ENCODE data around the gene ADCK1. TPM values are rescaled to one million over a fixed set of nuclear protein-coding genes. Genes with fewer than 3 reads are reported as not detected.
A peak's percentile ranks its signal among the peaks of the same experiment; 100 is the strongest.

Gene ADCK1
- total RNA-seq, 6 donors from 2014 or later: 5.6 to 40.3 (median 9.2) TPM

DNA sequence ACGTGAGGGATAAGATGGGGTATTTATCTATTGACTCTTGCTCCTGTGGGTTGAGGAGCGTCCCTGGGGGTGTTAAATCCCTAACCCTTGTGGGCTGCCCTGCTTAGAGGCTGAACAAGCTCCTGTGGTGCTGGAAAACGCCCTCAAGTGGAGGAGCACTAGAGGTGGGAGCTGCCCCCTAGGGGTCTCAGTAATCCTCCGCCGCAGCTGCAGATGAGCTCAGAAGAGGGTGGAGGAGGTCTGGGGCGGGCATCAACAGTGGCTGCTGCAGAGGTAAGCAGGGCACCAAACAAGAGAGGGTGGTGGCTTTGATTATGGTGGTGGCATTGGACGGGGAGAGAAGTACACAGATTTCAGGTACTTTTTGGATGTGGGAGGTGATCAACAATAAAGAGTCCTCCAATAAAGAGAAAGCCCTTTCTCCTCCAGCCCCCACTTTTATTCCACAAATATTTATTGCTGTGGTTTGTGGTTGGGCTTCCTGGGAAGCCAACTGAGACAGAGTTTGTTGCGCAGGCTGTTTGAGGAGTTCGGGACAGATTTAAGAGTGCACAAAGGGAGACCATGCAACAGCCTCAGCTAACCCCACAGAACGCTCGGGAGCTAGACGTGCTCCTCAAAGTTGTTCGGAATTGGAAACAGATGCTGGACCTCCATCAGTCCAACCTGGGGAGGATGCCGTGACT lies 179.9 kb downstream of the ADCK1 start:
- DNase-seq: no peak
- no peak for TF ChIP-seq POLR2AphosphoS5 (IDR thresholded peaks at IDR 0.05)
- no peak for TF ChIP-seq CTCF (IDR thresholded peaks at IDR 0.05)
- no peak for TF ChIP-seq POLR2A (IDR thresholded peaks at IDR 0.05)
- TF ChIP-seq EP300 (IDR thresholded peaks at IDR 0.05): no peak
- H3K36me3 ChIP-seq: no peaks in the 10 kb centered on the region
- no peak overlapping the region for H3K4me3 ChIP-seq
- WGBS, 2 donors: 50 to 58% methylated on average over 14 of the region's 14 CpGs
- H3K4me1 ChIP-seq: peaks cover 5 to 9% (median 6%) of the 10 kb centered on the region in 4 donors
- ATAC-seq (ENCODE audit: low FRiP score in 2 of 2): no peak
- H3K9me3 ChIP-seq: no peaks in the 10 kb centered on the region
- peaks cover 0 to 4% (median 0%) of the 10 kb centered on the region in 4 donors for H3K27me3 ChIP-seq
- H3K27ac ChIP-seq: no peak overlapping the region

- H3K27ac ChIP-seq: peak overlapping the region in 1 of 4 donors; percentile 23
- peak; percentile 75 to 88 for DNase-seq
- 16 to 27% methylated on average over 6 to 36 of the region's 45 CpGs for WGBS, 2 donors
Measured at GRCh38 chr14:77980475-77981321, 180.8 kb downstream of the ADCK1 start.

More at GRCh38 chr14:77980475-77981321, 180.8 kb downstream of the ADCK1 start:
- H3K4me3 ChIP-seq: peak overlapping the region in 3 of 4 donors; percentile 35 to 50 (median 46)
- H3K9me3 ChIP-seq: no peaks in the 10 kb centered on the region
- peak; percentile 71 to 81 for ATAC-seq (ENCODE audit: low FRiP score in 2 of 2)
- TF ChIP-seq EP300 (IDR thresholded peaks at IDR 0.05): no peak
- TF ChIP-seq POLR2A (IDR thresholded peaks at IDR 0.05): no peak
- no peak for TF ChIP-seq POLR2AphosphoS5 (IDR thresholded peaks at IDR 0.05)
- TF ChIP-seq CTCF (IDR thresholded peaks at IDR 0.05): no peak
- no peaks in the 10 kb centered on the region for H3K36me3 ChIP-seq
- peaks cover 5 to 9% (median 6%) of the 10 kb centered on the region in 4 donors for H3K4me1 ChIP-seq
- H3K27me3 ChIP-seq: peaks cover 0 to 4% (median 0%) of the 10 kb centered on the region in 4 donors

Small RNA genes lying within 50 kb of the gene (small RNA-seq; reads per million reads assigned to genes)
- gene RF00019: 0 reads per million in 4 donors

Other genes starting within 250 kb of the ADCK1 start
- gene SPTLC2, start 183.5 kb upstream of the ADCK1 start, total RNA-seq: 10 to 100 TPM; 28.0 to 72.3 (median 37.7) TPM
- 10 to 100 TPM in 3 of 6 donors, 1 to 10 TPM in 3; 6.3 to 10.8 (median 9.0) TPM for gene ALKBH1, start 92.1 kb upstream of the ADCK1 start, total RNA-seq
- gene SLIRP, start 92.0 kb upstream of the ADCK1 start, total RNA-seq: 100 to 1,000 TPM in 2 of 6 donors, 10 to 100 TPM in 4; 38.6 to 109 (median 60.3) TPM
- 10 to 100 TPM; 40.6 to 62.6 (median 58.9) TPM for gene SNW1, start 39.0 kb upstream of the ADCK1 start, total RNA-seq

Measured in upper lobe of left lung (tissue), 6 donors.